ENCODE measurements around the gene SYNGAP1. TPM values are rescaled to one million over a fixed set of nuclear protein-coding genes. Genes with fewer than 3 reads are reported as not detected.
"Not testable (repeated sequence)": the region's sequence is repeated elsewhere in the genome, so short reads cannot be mapped to it uniquely, and the experiment has no call there.

Gene SYNGAP1
- total and polyA plus RNA-seq, 2 of the 4 experiments (the other 2 are of a cell fraction), result 1.4 to 17.0 TPM

- Histone ChIP-seq H2BK15ac (ENCODE audit: low read depth, low read length) (no peak overlapping the region), H4K8ac (ENCODE audit: low read depth in 2 of 2, low read length in 2 of 2) (no peak overlapping the region), H2BK20ac (ENCODE audit: low read depth, low read length) (no peak overlapping the region), H4K91ac (ENCODE audit: insufficient read depth, low read depth, low read length) (no peak overlapping the region), H3K79me1 (ENCODE audit: low read depth in 1 of 2, low read length in 2 of 2) (no peaks in the 10 kb centered on the region), H3K18ac (ENCODE audit: low read depth, low read length) (no peak overlapping the region), H2BK120ac (ENCODE audit: low read depth, low read length) (no peak overlapping the region), H3K23ac (ENCODE audit: low read depth, low read length) (no peak overlapping the region), H3K4me1 (ENCODE audit: control insufficient read depth, insufficient read depth, low read length) (no peaks in the 10 kb centered on the region), H3K14ac (replicated peaks; ENCODE audit: low read depth, low read length) (no peak overlapping the region), H3K9me3 (ENCODE audit: control insufficient read depth, insufficient read depth, low read length) (no peaks in the 10 kb centered on the region), H3K9ac (ENCODE audit: low read depth, low read length) (no peak overlapping the region), H4K5ac (ENCODE audit: low read depth, low read length) (no peak overlapping the region), H3K36me3 (ENCODE audit: control insufficient read depth, insufficient read depth, low read length) (no peaks in the 10 kb centered on the region), H3K4me3 (ENCODE audit: insufficient read depth, low read depth, low read length) (no peak overlapping the region), H3K27ac (ENCODE audit: insufficient read depth, low read length) (no peak overlapping the region), H2AK5ac (ENCODE audit: low read depth, low read length) (no peak overlapping the region), H3K27me3 (ENCODE audit: control insufficient read depth, insufficient read depth, low read length) (peaks cover 5% of the 10 kb centered on the region), H2AFZ (replicated peaks; ENCODE audit: low read length, poor library complexity) (no peak overlapping the region), H3K4me2 (ENCODE audit: low read depth, low read length) (no peak overlapping the region), H3K4ac (ENCODE audit: low read depth, low read length) (no peak overlapping the region), H2AK9ac (replicated peaks; ENCODE audit: low read depth, low read length, poor library complexity) (no peak overlapping the region), H2BK5ac (ENCODE audit: low read depth, low read length, poor library complexity, severe bottlenecking) (no peak overlapping the region), H3K56ac (ENCODE audit: extremely low read depth, insufficient read depth, low read length) (no peak overlapping the region), H4K20me1 (ENCODE audit: insufficient read depth, low read length) (no peaks in the 10 kb centered on the region), H3K9me1 (ENCODE audit: insufficient read depth, low read length) (no peaks in the 10 kb centered on the region)
- in situ Hi-C loops (cut with MboI; ENCODE audit: low sequenced_read_pairs), result no loop called here
- no peak for TF ChIP-seq RAD21 (IDR thresholded peaks at IDR 0.05; ENCODE audit: low read length)
- dilution Hi-C loops (cut with HindIII; ENCODE audit: low sequenced_read_pairs, unreplicated experiment), result no loop called here
- ATAC-seq (ENCODE audit: low read depth) (no peak), DNase-seq (no peak)
- intact Hi-C loops (cut with micrococcal nuclease), result no loop called here
- BruUV-seq (replicated peaks), result no TSS peak
- POLR2A ChIA-PET (ENCODE audit: unreplicated experiment), result no interaction called here
- CTCF ChIA-PET, result interaction anchor here (0.6 kb wide), 1 partner anchor 27 kb away, joined by 3 read pairs; no protein-coding TSS in a partner anchor
- no CpG with 5 or more reads among the region's 3 CpGs for WGBS, 2 experiments (ENCODE audit: extremely low coverage in 2 of 2, insufficient read length in 1 of 2)
Measured at GRCh38 chr6:33483678-33484077, 63.8 kb downstream of the SYNGAP1 start.

- H3K56ac ChIP-seq (ENCODE audit: extremely low read depth, insufficient read depth, low read length); H3K14ac ChIP-seq (replicated peaks; ENCODE audit: low read depth, low read length); BruUV-seq (replicated peaks); CTCF ChIA-PET; intact Hi-C loops (cut with micrococcal nuclease); dilution Hi-C loops (cut with HindIII; ENCODE audit: low sequenced_read_pairs, unreplicated experiment); ATAC-seq (ENCODE audit: low read depth); H3K4me2 ChIP-seq (ENCODE audit: low read depth, low read length); H3K4me3 ChIP-seq (ENCODE audit: insufficient read depth, low read depth, low read length); H3K23ac ChIP-seq (ENCODE audit: low read depth, low read length); H2BK20ac ChIP-seq (ENCODE audit: low read depth, low read length); H3K36me3 ChIP-seq (ENCODE audit: control insufficient read depth, insufficient read depth, low read length); H4K5ac ChIP-seq (ENCODE audit: low read depth, low read length); POLR2A ChIA-PET (ENCODE audit: unreplicated experiment); H2AK5ac ChIP-seq (ENCODE audit: low read depth, low read length); H2AK9ac ChIP-seq (replicated peaks; ENCODE audit: low read depth, low read length, poor library complexity); H3K4ac ChIP-seq (ENCODE audit: low read depth, low read length); H4K20me1 ChIP-seq (ENCODE audit: insufficient read depth, low read length); DNase-seq; H3K9me3 ChIP-seq (ENCODE audit: control insufficient read depth, insufficient read depth, low read length); H3K9me1 ChIP-seq (ENCODE audit: insufficient read depth, low read length); H3K27ac ChIP-seq (ENCODE audit: insufficient read depth, low read length); H2BK120ac ChIP-seq (ENCODE audit: low read depth, low read length); in situ Hi-C loops (cut with MboI; ENCODE audit: low sequenced_read_pairs); H4K91ac ChIP-seq (ENCODE audit: insufficient read depth, low read depth, low read length); H3K27me3 ChIP-seq (ENCODE audit: control insufficient read depth, insufficient read depth, low read length); H3K79me1 ChIP-seq (ENCODE audit: low read depth in 1 of 2, low read length in 2 of 2); H4K8ac ChIP-seq (ENCODE audit: low read depth in 2 of 2, low read length in 2 of 2); H2BK15ac ChIP-seq (ENCODE audit: low read depth, low read length); H2AFZ ChIP-seq (replicated peaks; ENCODE audit: low read length, poor library complexity); H3K4me1 ChIP-seq (ENCODE audit: control insufficient read depth, insufficient read depth, low read length); H3K18ac ChIP-seq (ENCODE audit: low read depth, low read length); H2BK5ac ChIP-seq (ENCODE audit: low read depth, low read length, poor library complexity, severe bottlenecking); H3K9ac ChIP-seq (ENCODE audit: low read depth, low read length): not testable (repeated sequence)
- no CpG with 5 or more reads among the region's 6 CpGs for WGBS, 2 experiments (ENCODE audit: extremely low coverage in 2 of 2, insufficient read length in 1 of 2)
Measured at GRCh38 chr6:33484673-33485262, 64.9 kb downstream of the SYNGAP1 start.
